GM18499 (cell line): Measurements from ENCODE around the gene CCDC3.
"Not testable (repeated sequence)": the region's sequence is repeated elsewhere in the genome, so short reads cannot be mapped to it uniquely, and the experiment has no call there.

Experiments used
- ATAC-seq: cut with Tn5 transposase; IDR thresholded peaks from one replicate; pipeline ENCODE4 v1.9.1; 2021; ENCODE audit warnings: moderate number of reproducible peaks; ENCODE audit not compliant: insufficient read depth, unreplicated experiment

Gene CCDC3

GRCh38 chr10:13001041-13001886 is at the start of gene CCDC3:
Gene CCDC3, minus strand, starts transcription at chr10:13001713. Its CDS starts 143 bp downstream, at chr10:13001570.
- ATAC-seq, result no peak

- no peak for ATAC-seq
These were observed 49.7 kb upstream of the CCDC3 start for GRCh38 chr10:13051126-13051694.

- ATAC-seq, result no peak
These were observed 48.4 kb upstream of the CCDC3 start for GRCh38 chr10:13049774-13050420.

GRCh38 chr10:13048762-13049161 is 47.2 kb upstream of the CCDC3 start:
- ATAC-seq, result no peak

GRCh38 chr10:13047529-13048206 is 46.2 kb upstream of the CCDC3 start:
- no peak for ATAC-seq

- no peak for ATAC-seq
These were observed 45.5 kb upstream of the CCDC3 start for GRCh38 chr10:13046851-13047528.

- ATAC-seq, result no peak
These were observed 42.0 kb upstream of the CCDC3 start for GRCh38 chr10:13043520-13043919.

GRCh38 chr10:13039761-13040160 is 38.2 kb upstream of the CCDC3 start:
- ATAC-seq, result no peak

GRCh38 chr10:13038391-13038790 is 36.9 kb upstream of the CCDC3 start:
- ATAC-seq, result no peak

GRCh38 chr10:13037832-13038231 is 36.3 kb upstream of the CCDC3 start:
- ATAC-seq, result no peak

- no peak for ATAC-seq
These were observed 35.3 kb upstream of the CCDC3 start for GRCh38 chr10:13036841-13037240.

- not testable (repeated sequence) for ATAC-seq
These were observed 34.2 kb upstream of the CCDC3 start for GRCh38 chr10:13035731-13036130.

- ATAC-seq, result no peak
These were observed 25.4 kb upstream of the CCDC3 start for GRCh38 chr10:13026873-13027272.

- ATAC-seq, result no peak
These were observed 22.2 kb upstream of the CCDC3 start for GRCh38 chr10:13023754-13024153.

GRCh38 chr10:13019280-13019679 is 17.8 kb upstream of the CCDC3 start:
- ATAC-seq, result no peak

- no peak for ATAC-seq
These were observed 16.7 kb upstream of the CCDC3 start for GRCh38 chr10:13018171-13018570.

- ATAC-seq, result no peak
These were observed 15.4 kb upstream of the CCDC3 start for GRCh38 chr10:13016886-13017285.

- no peak for ATAC-seq
These were observed 14.9 kb upstream of the CCDC3 start for GRCh38 chr10:13016426-13016825.

- no peak for ATAC-seq
These were observed 4.5 kb upstream of the CCDC3 start for GRCh38 chr10:13006037-13006436.

- ATAC-seq, result no peak
These were observed 2.2 kb upstream of the CCDC3 start for GRCh38 chr10:13003759-13004158.
